WTC11 (cell line): Measurements from ENCODE around the gene TIAM2. TPM values are rescaled to one million over a fixed set of nuclear protein-coding genes. Genes with fewer than 3 reads are reported as not detected.

ENCODE experiments used
- ATAC-seq: fragments of 200-7000 bp; cut with Tn5 transposase; 2 replicates; pipeline ENCODE4 v1.10.0; 2021; ENCODE audit warnings: mild to moderate bottlenecking, moderate library complexity
- CTCF ChIA-PET: fragments of 300-600 bp; sonication (Branson Sonifier 250); formaldehyde crosslinking; loops from one replicate; lab custom pipeline; 2021; ENCODE audit warnings: antibody characterized with exemption; lab: Charles Lee
- POLR2A ChIA-PET: fragments of 350-600 bp; sonication (Branson Sonifier 250); formaldehyde crosslinking; loops from one replicate; lab custom pipeline; 2021; ENCODE audit warnings: antibody characterized with exemption; lab: Charles Lee
- DNase-seq: peaks from one replicate; pipeline ENCODE4 v3.0.0; 2021; ENCODE audit warnings: low spot score
- H3K27ac Mint-ChIP-seq: 2 replicates; pipeline ENCODE4 v1.8.0; 2021; ENCODE audit warnings: mixed read lengths
- H3K27me3 Mint-ChIP-seq: 2 replicates; pipeline ENCODE4 v1.8.0; 2021; ENCODE audit warnings: low read depth, mild to moderate bottlenecking, moderate library complexity, mixed read lengths
- H3K36me3 Mint-ChIP-seq: 2 replicates; pipeline ENCODE4 v1.8.0; 2021; ENCODE audit warnings: mixed read lengths
- H3K4me1 Mint-ChIP-seq: 2 replicates; pipeline ENCODE4 v1.8.0; 2022; ENCODE audit warnings: mixed read lengths
- H3K4me3 Mint-ChIP-seq: 2 replicates; pipeline ENCODE4 v1.8.0; 2021; ENCODE audit warnings: mild to moderate bottlenecking, moderate library complexity, mixed read lengths
- H3K9me3 Mint-ChIP-seq: 2 replicates; pipeline ENCODE4 v1.8.0; 2021; ENCODE audit warnings: mixed read lengths
- AFF4 ChIP-seq: sonication (generic); formaldehyde crosslinking; IDR thresholded peaks from 2 replicates; pipeline ENCODE4 v1.8.1; 2023; ENCODE audit warnings: mild to moderate bottlenecking, missing genetic modification reagents, borderline replicate concordance
- ATF1 ChIP-seq: sonication (generic); formaldehyde crosslinking; IDR thresholded peaks from 2 replicates; pipeline ENCODE4 v1.8.1; 2023; ENCODE audit warnings: mild to moderate bottlenecking, moderate library complexity, missing genetic modification reagents
- CTCF ChIP-seq: fragments of 200-600 bp; IDR thresholded peaks from 2 replicates; pipeline ENCODE4 v1.8.0; 2022; ENCODE audit warnings: antibody characterized with exemption
- E2F1 ChIP-seq: sonication (generic); formaldehyde crosslinking; IDR thresholded peaks from 2 replicates; pipeline ENCODE4 v1.8.0; 2022; ENCODE audit warnings: mild to moderate bottlenecking, missing genetic modification reagents
- E2F5 ChIP-seq: sonication (generic); formaldehyde crosslinking; IDR thresholded peaks from 2 replicates; pipeline ENCODE4 v1.8.1; 2022; ENCODE audit warnings: mild to moderate bottlenecking, moderate library complexity, missing genetic modification reagents
- ELF4 ChIP-seq: sonication (generic); formaldehyde crosslinking; IDR thresholded peaks from 2 replicates; pipeline ENCODE4 v1.8.1; 2022; ENCODE audit warnings: low read depth, mild to moderate bottlenecking, moderate library complexity, missing genetic modification reagents
- FOXJ3 ChIP-seq: sonication (generic); formaldehyde crosslinking; IDR thresholded peaks from 2 replicates; pipeline ENCODE4 v1.9.0; 2021; ENCODE audit warnings: missing genetic modification reagents, mild to moderate bottlenecking, borderline replicate concordance
- FOXK1 ChIP-seq: sonication (generic); formaldehyde crosslinking; IDR thresholded peaks from 2 replicates; pipeline ENCODE4 v1.8.0; 2022; ENCODE audit warnings: mild to moderate bottlenecking, moderate library complexity, missing genetic modification reagents
- GABPB1 ChIP-seq: sonication (generic); formaldehyde crosslinking; IDR thresholded peaks from 2 replicates; pipeline ENCODE4 v1.8.1; 2023; ENCODE audit warnings: mild to moderate bottlenecking, missing genetic modification reagents
- IRF1 ChIP-seq: sonication (generic); formaldehyde crosslinking; IDR thresholded peaks from 2 replicates; pipeline ENCODE4 v1.8.0; 2023; ENCODE audit warnings: missing genetic modification reagents
- MLX ChIP-seq: sonication (generic); formaldehyde crosslinking; IDR thresholded peaks from 2 replicates; pipeline ENCODE4 v1.8.1; 2023; ENCODE audit warnings: mild to moderate bottlenecking, missing genetic modification reagents, moderate library complexity
- NFATC4 ChIP-seq: fragments of 250-450 bp; sonication (Bioruptor Pico); IDR thresholded peaks from 2 replicates; pipeline ENCODE4 v1.9.0; 2021; ENCODE audit warnings: mild to moderate bottlenecking
- NR1H2 ChIP-seq: sonication (generic); formaldehyde crosslinking; IDR thresholded peaks from 2 replicates; pipeline ENCODE4 v1.9.0; 2021; ENCODE audit warnings: mild to moderate bottlenecking, moderate library complexity, missing genetic modification reagents
- PREB ChIP-seq: sonication (generic); formaldehyde crosslinking; IDR thresholded peaks from 2 replicates; pipeline ENCODE4 v1.8.1; 2022; ENCODE audit warnings: mild to moderate bottlenecking, missing genetic modification reagents, moderate library complexity, borderline replicate concordance
- RORB ChIP-seq: fragments of 250-450 bp; sonication (Bioruptor Pico); IDR thresholded peaks from 2 replicates; pipeline ENCODE4 v1.9.0; 2021; ENCODE audit warnings: mild to moderate bottlenecking
- SMAD3 ChIP-seq: sonication (generic); formaldehyde crosslinking; IDR thresholded peaks from 2 replicates; pipeline ENCODE4 v1.8.0; 2022; ENCODE audit warnings: missing genetic modification reagents, mild to moderate bottlenecking, borderline replicate concordance
- SP1 ChIP-seq: sonication (generic); formaldehyde crosslinking; conservative IDR thresholded peaks from 2 replicates; pipeline ENCODE4 v1.8.1; 2022; ENCODE audit warnings: missing genetic modification reagents
- TCF7 ChIP-seq: sonication (generic); formaldehyde crosslinking; IDR thresholded peaks from 2 replicates; pipeline ENCODE4 v1.8.0; 2022; ENCODE audit warnings: mild to moderate bottlenecking, low read depth, missing genetic modification reagents, moderate library complexity
- TEAD4 ChIP-seq: sonication (generic); formaldehyde crosslinking; IDR thresholded peaks from 2 replicates; pipeline ENCODE4 v1.8.0; 2022; ENCODE audit warnings: mild to moderate bottlenecking, missing genetic modification reagents
- ZNF263 ChIP-seq: sonication (generic); formaldehyde crosslinking; IDR thresholded peaks from 2 replicates; pipeline ENCODE4 v1.8.1; 2022; ENCODE audit warnings: low read depth, mild to moderate bottlenecking, moderate library complexity, missing genetic modification reagents
- ZNF396 ChIP-seq: fragments of 250-450 bp; sonication (Bioruptor Pico); IDR thresholded peaks from 2 replicates; pipeline ENCODE4 v1.8.0; 2021; ENCODE audit warnings: mild to moderate bottlenecking, moderate library complexity, borderline replicate concordance
- total RNA-seq: library from RNA; stranded (reverse); gene quantifications from 3 replicates; pipeline ENCODE4 v1.2.3, GENCODE V29; 2021

Gene TIAM2
- total RNA-seq, 1 experiment from 2014 or later: 15.1 TPM

- ATAC-seq: no peak
- no peak overlapping the region for H3K27ac Mint-ChIP-seq
- ChIA-PET POLR2A (no interaction called here), CTCF (no interaction called here)
- no peaks in the 10 kb centered on the region; the same call in 1 of the 2 replicates for H3K4me1 Mint-ChIP-seq
- DNase-seq: no peak
- no peaks in the 10 kb centered on the region for H3K9me3 Mint-ChIP-seq
- H3K27me3 Mint-ChIP-seq: no peaks in the 10 kb centered on the region
- no peak overlapping the region for H3K4me3 Mint-ChIP-seq
- TF ChIP-seq E2F1 (CRISPR knock-in tag) (no peak), FOXK1 (CRISPR knock-in tag) (no peak), MLX (CRISPR knock-in tag) (no peak), SMAD3 (CRISPR knock-in tag) (no peak), CTCF (no peak), TCF7 (CRISPR knock-in tag) (no peak), TEAD4 (CRISPR knock-in tag) (no peak), FOXJ3 (CRISPR knock-in tag) (no peak), ZNF396 (CRISPR knock-in tag) (no peak), IRF1 (CRISPR knock-in tag) (no peak), SP1 (no peak), GABPB1 (CRISPR knock-in tag) (no peak)
- H3K36me3 Mint-ChIP-seq: peaks cover 56% of the 10 kb centered on the region
These were observed 295.4 kb downstream of the TIAM2 start for GRCh38 chr6:155290491-155290890.

GRCh38 chr6:155291291-155291690 lies 296.2 kb downstream of the TIAM2 start:
- Mint-ChIP-seq H3K27me3 (no peaks in the 10 kb centered on the region), H3K4me3 (no peak overlapping the region), H3K9me3 (no peaks in the 10 kb centered on the region), H3K4me1 (no peaks in the 10 kb centered on the region; the same call in 1 of the 2 replicates), H3K36me3 (peaks cover 58% of the 10 kb centered on the region), H3K27ac (no peak overlapping the region)
- POLR2A ChIA-PET: no interaction called here
- CTCF ChIA-PET: no interaction called here
- no peak for ATAC-seq
- DNase-seq: no peak
- TF ChIP-seq AFF4 (CRISPR knock-in tag): no peak
- no peak for TF ChIP-seq E2F5 (CRISPR knock-in tag)
- TF ChIP-seq RORB (CRISPR knock-in tag): no peak
- no peak for TF ChIP-seq NR1H2
- TF ChIP-seq PREB (CRISPR knock-in tag): no peak
- no peak for TF ChIP-seq ZNF263 (CRISPR knock-in tag)
- TF ChIP-seq ELF4 (CRISPR knock-in tag): no peak
- no peak for TF ChIP-seq NFATC4 (CRISPR knock-in tag)
- no peak for TF ChIP-seq ATF1
- no peak for TF ChIP-seq ZNF396 (CRISPR knock-in tag)
